Transverse colon (tissue), 4 donors: ENCODE results near the gene TRPV2. TPM values are rescaled to one million over a fixed set of nuclear protein-coding genes. Genes with fewer than 3 reads are reported as not detected.

Experiments used
- DNase-seq: peaks from one replicate; pipeline ENCODE4 v3.0.0-alpha.2; 2019
- H3K27ac ChIP-seq, 4 donors: fragments of 200-600 bp; sonication (generic); 2 replicates each; pipeline ENCODE4 v1.5.1; 2016 to 2018; ENCODE audit warnings: inconsistent platforms in 4 of 4
- H3K27me3 ChIP-seq: fragments of 200-600 bp; sonication (generic); 2 replicates; pipeline ENCODE4 v1.5.1; 2017; ENCODE audit warnings: inconsistent platforms
- H3K36me3 ChIP-seq, 4 donors: fragments of 200-600 bp; sonication (generic); 2 replicates each; pipeline ENCODE4 v1.5.1; 2017 to 2019; ENCODE audit warnings: inconsistent platforms in 4 of 4
- H3K4me1 ChIP-seq, 4 donors: fragments of 200-600 bp; sonication (generic); 2 replicates each; pipeline ENCODE4 v1.5.1; 2017 to 2020; ENCODE audit warnings: inconsistent platforms in 4 of 4
- H3K4me3 ChIP-seq, 4 donors: fragments of 200-600 bp; sonication (generic); 1 replicate in 1 of 4; 2 replicates in 3 of 4; pipeline versions ENCODE4 v1.5.1 to v1.6.1; 2017 to 2019; ENCODE audit warnings: inconsistent platforms in 4 of 4
- H3K9me3 ChIP-seq, 2 donors: fragments of 200-600 bp; sonication (generic); 2 replicates each; pipeline ENCODE4 v1.5.1; 2017 to 2019; ENCODE audit warnings: inconsistent platforms in 2 of 2
- EP300 ChIP-seq: sonication (generic); formaldehyde crosslinking; IDR thresholded peaks from one replicate; pipeline ENCODE4 v1.6.1; 2017; ENCODE audit warnings: antibody characterized with exemption, low read depth
- POLR2A ChIP-seq: fragments of 450-650 bp; IDR thresholded peaks from one replicate; pipeline ENCODE4 v1.6.1; 2016; ENCODE audit warnings: antibody characterized with exemption, mild to moderate bottlenecking, moderate library complexity
- POLR2AphosphoS5 ChIP-seq, 3 donors: sonication (generic); formaldehyde crosslinking; IDR thresholded peaks; one replicate each; pipeline ENCODE4 v1.6.1; 2016; ENCODE audit warnings: antibody characterized with exemption in 3 of 3
- WGBS, 2 donors: methylation state at CpG; one replicate each; pipeline ENCODE4 v1.1.5; 2018; ENCODE audit warnings: low coverage in 1 of 2; 5-methylcytosine and 5-hydroxymethylcytosine counted together
- in situ Hi-C, 4 donors: fragments of 200-750 bp; cut with MboI; loops; one replicate each; pipeline versions ENCODE4 v1.15.0 to v1.15.1; 2017; ENCODE audit warnings: low sequenced_read_pairs in 3 of 4, low pct_ligation_motif_present in 1 of 4, low pct_unique_long_range_greater_than_20kb in 1 of 4
- intact Hi-C: fragments of 100-400 bp; cut with DNase I; formaldehyde crosslinking; loops from one replicate; pipeline ENCODE4 v1.15.1; 2023; ENCODE audit warnings: low total_unique reads
- total RNA-seq, 4 donors: library from RNA; depleted of rRNA; stranded (reverse); fragments of >200 nt; gene quantifications; one replicate each; pipeline ENCODE4 v1.1.0, GENCODE V29; 2016
- TF ChIP-seq, protein P1 (sequence below), 5 experiments: fragments of 200-600 bp in 3 of 5; fragments of 450-650 bp in 2 of 5; sonication (generic) in 3 of 5; IDR thresholded peaks; 1 replicate in 2 of 5; 2 replicates in 3 of 5; pipeline ENCODE4 v1.5.1; 2016 to 2017; ENCODE audit warnings: antibody characterized with exemption in 5 of 5, inconsistent platforms in 3 of 5, mild to moderate bottlenecking in 2 of 5, moderate library complexity in 1 of 5

TRPV2 gene
- total RNA-seq, 4 donors from 2014 or later: 2.4 to 8.2 (median 4.4) TPM

DNA sequence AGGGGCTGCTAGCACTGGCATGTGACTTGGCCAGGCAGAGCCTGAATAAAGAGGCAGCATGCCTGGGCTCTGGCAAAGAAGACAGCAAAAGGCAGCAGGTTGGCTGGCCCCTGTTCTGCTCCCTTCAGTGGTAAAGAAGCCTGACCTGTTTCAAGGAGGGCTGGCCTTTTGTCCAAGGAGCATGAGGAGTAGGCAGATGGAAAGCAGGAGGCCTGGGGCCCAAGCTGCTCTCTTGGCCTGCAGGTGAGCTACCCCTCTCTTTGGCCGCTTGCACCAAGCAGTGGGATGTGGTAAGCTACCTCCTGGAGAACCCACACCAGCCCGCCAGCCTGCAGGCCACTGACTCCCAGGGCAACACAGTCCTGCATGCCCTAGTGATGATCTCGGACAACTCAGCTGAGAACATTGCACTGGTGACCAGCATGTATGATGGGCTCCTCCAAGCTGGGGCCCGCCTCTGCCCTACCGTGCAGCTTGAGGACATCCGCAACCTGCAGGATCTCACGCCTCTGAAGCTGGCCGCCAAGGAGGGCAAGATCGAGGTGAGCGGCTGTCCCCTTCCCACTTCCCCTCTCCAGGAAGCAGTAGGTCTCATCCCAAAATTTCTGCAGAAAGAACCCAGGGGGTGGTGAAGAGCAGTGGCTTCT, 8.0 kb downstream of the TRPV2 start:
- intact Hi-C loops: no loop called here
- peaks cover 3 to 19% (median 9%) of the 10 kb centered on the region in 4 donors for H3K4me1 ChIP-seq

DNA sequence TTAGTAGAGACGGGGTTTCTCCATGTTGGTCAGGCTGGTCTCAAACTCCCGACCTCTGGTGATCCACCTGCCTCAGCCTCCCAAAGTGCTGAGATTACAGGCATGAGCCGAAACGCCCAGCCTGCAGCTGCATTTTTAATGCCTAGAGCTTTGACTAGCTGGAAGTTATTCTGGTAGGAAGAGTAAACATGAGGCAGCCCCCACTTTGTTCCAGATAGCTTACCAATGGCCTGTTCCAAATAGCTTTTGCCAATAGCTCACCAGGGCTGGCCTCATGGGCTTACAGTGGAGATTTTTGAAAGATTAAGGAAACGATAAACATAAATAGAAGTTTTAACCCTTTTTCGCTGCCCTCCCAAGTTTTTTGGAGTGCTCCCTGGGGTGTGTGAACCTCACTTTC, 9.8 kb downstream of the TRPV2 start:
- in situ Hi-C loops (no loop called here), intact Hi-C loops (no loop called here)
- H3K4me3 ChIP-seq: no peak overlapping the region
- DNase-seq: no peak
- peaks cover 0 to 4% (median 0%) of the 10 kb centered on the region in 4 donors for H3K36me3 ChIP-seq
- no peaks in the 10 kb centered on the region for H3K27me3 ChIP-seq
- peaks cover 0 to 3% (median 0%) of the 10 kb centered on the region in 4 donors for H3K4me1 ChIP-seq
- 48 to 64% methylated on average over 3 to 6 of the region's 6 CpGs for WGBS, 2 donors
- no peak for TF ChIP-seq POLR2AphosphoS5 (IDR thresholded peaks at IDR 0.05)
- no peak for TF ChIP-seq EP300
- no peak for TF ChIP-seq POLR2A
- TF ChIP-seq, protein P1, sequence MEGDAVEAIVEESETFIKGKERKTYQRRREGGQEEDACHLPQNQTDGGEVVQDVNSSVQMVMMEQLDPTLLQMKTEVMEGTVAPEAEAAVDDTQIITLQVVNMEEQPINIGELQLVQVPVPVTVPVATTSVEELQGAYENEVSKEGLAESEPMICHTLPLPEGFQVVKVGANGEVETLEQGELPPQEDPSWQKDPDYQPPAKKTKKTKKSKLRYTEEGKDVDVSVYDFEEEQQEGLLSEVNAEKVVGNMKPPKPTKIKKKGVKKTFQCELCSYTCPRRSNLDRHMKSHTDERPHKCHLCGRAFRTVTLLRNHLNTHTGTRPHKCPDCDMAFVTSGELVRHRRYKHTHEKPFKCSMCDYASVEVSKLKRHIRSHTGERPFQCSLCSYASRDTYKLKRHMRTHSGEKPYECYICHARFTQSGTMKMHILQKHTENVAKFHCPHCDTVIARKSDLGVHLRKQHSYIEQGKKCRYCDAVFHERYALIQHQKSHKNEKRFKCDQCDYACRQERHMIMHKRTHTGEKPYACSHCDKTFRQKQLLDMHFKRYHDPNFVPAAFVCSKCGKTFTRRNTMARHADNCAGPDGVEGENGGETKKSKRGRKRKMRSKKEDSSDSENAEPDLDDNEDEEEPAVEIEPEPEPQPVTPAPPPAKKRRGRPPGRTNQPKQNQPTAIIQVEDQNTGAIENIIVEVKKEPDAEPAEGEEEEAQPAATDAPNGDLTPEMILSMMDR (IDR thresholded peaks at IDR 0.05): no peak
- H3K27ac ChIP-seq: no peak overlapping the region
- H3K9me3 ChIP-seq: no peaks in the 10 kb centered on the region

More for the DNA sequence above, 8.0 kb downstream of the TRPV2 start:
- Histone ChIP-seq H3K36me3 (peaks cover 0 to 4% (median 0%) of the 10 kb centered on the region in 4 donors), H3K27ac (no peak overlapping the region), H3K27me3 (no peaks in the 10 kb centered on the region), H3K4me3 (no peak overlapping the region), H3K9me3 (no peaks in the 10 kb centered on the region)
- in situ Hi-C loops: no loop called here
- TF ChIP-seq EP300 (no peak), POLR2A (no peak), POLR2AphosphoS5 (IDR thresholded peaks at IDR 0.05) (no peak)
- TF ChIP-seq, protein P1 (IDR thresholded peaks at IDR 0.05): no peak
- DNase-seq: no peak
- 96% methylated on average over 8 of the region's 10 CpGs; no CpG with 5 or more reads in 1 of the 2 donors for WGBS, 2 donors

DNA sequence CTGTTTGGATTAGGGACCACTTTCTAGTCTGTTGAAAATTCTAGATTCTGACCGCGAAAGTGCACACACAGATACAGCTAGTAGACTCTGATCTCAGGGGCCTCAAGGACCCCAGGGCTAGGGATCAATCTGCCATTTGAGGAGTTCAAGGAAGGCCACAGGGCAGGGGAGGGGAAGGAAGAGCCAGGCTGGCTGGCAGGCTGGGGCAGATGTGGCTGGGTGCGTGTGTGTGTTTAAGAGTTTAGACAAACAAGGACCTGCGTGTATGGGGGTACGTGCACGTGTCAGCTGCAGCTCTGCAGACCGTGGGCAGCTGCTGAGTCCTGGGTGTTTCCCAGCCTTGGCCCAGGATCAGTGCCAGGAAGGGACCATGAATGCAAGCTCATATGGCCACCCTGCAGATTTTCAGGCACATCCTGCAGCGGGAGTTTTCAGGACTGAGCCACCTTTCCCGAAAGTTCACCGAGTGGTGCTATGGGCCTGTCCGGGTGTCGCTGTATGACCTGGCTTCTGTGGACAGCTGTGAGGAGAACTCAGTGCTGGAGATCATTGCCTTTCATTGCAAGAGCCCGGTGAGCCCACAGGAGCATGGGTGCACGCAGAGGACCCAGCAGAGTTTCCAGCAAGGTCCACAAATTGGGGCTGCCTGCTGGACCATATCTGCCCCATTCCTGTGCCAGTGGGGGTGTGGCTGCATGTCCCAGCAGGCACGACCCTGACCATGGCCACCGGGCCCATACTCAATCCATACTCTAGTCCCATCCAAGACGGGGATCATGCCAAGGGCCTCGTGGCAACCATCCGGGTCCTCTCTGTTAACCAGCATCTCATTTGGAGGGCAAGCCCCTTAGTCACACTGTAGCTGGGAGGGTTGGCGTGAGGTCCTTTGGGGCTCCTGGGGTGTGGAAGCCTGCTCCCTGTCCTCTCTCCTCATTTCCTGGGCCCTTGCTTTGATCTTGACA, 10.6 kb downstream of the TRPV2 start:
- intact Hi-C loops: no loop called here
- no peak for DNase-seq
- in situ Hi-C loops: no loop called here

More for the DNA sequence above, 10.6 kb downstream of the TRPV2 start:
- 72% methylated on average over 20 of the region's 20 CpGs; no CpG with 5 or more reads in 1 of the 2 donors for WGBS, 2 donors
- no peak overlapping the region for H3K27ac ChIP-seq
- no peaks in the 10 kb centered on the region for H3K4me1 ChIP-seq
- no peaks in the 10 kb centered on the region for H3K27me3 ChIP-seq
- no peaks in the 10 kb centered on the region for H3K9me3 ChIP-seq
- peaks cover 0 to 4% (median 0%) of the 10 kb centered on the region in 4 donors for H3K36me3 ChIP-seq
- H3K4me3 ChIP-seq: no peak overlapping the region
- TF ChIP-seq, protein P1 (IDR thresholded peaks at IDR 0.05): no peak
- TF ChIP-seq EP300: no peak
- no peak for TF ChIP-seq POLR2A
- TF ChIP-seq POLR2AphosphoS5 (IDR thresholded peaks at IDR 0.05): no peak
